SK-N-SH treated with all-trans-retinoic acid at 6 μM for 48 hours (cell line): ENCODE measurements around the gene SDK1.

Experiments
- ATAC-seq: fragments of 200-7000 bp; cut with Tn5 transposase; 3 replicates; pipeline ENCODE4 v1.9.1; 2020; ENCODE audit warnings: mild to moderate bottlenecking, moderate library complexity
- ARNTL ChIP-seq: fragments of 450-650 bp; formaldehyde crosslinking; IDR thresholded peaks from 2 replicates; pipeline ENCODE4 v1.5.0; 2020; ENCODE audit warnings: low read depth, mild to moderate bottlenecking, moderate library complexity, borderline replicate concordance
- CSDC2 ChIP-seq: fragments of 250-450 bp; sonication (Bioruptor Pico); IDR thresholded peaks from 2 replicates; pipeline ENCODE4 v1.5.0; 2020; ENCODE audit warnings: mild to moderate bottlenecking, moderate library complexity
- ESRRG ChIP-seq: fragments of 250-450 bp; sonication (Bioruptor Pico); IDR thresholded peaks from 2 replicates; pipeline ENCODE4 v1.6.1; 2021; ENCODE audit warnings: mild to moderate bottlenecking
- GLIS3 ChIP-seq: fragments of 250-450 bp; sonication (Bioruptor Pico); IDR thresholded peaks from 2 replicates; pipeline ENCODE4 v1.5.0; 2020; ENCODE audit warnings: mild to moderate bottlenecking, moderate library complexity
- ISL1 ChIP-seq: fragments of 250-450 bp; sonication (Bioruptor Pico); IDR thresholded peaks from 2 replicates; pipeline ENCODE4 v2.1.2; 2022; ENCODE audit warnings: mild to moderate bottlenecking, moderate library complexity
- OSR1 ChIP-seq: fragments of 250-450 bp; sonication (Bioruptor Pico); IDR thresholded peaks from 2 replicates; pipeline ENCODE4 v1.8.0; 2022; ENCODE audit warnings: moderate library complexity, mild to moderate bottlenecking, inconsistent platforms
- RARB ChIP-seq: fragments of 250-450 bp; sonication (Bioruptor Pico); IDR thresholded peaks from 2 replicates; pipeline ENCODE4 v1.8.0; 2021; ENCODE audit warnings: mild to moderate bottlenecking, moderate library complexity
- SNAI2 ChIP-seq: fragments of 250-450 bp; sonication (Bioruptor Pico); IDR thresholded peaks from 2 replicates; pipeline ENCODE4 v1.5.0; 2020; ENCODE audit warnings: mild to moderate bottlenecking, moderate library complexity
- TCF4 ChIP-seq: fragments of 250-450 bp; sonication (Bioruptor Pico); IDR thresholded peaks from 2 replicates; pipeline ENCODE4 v1.8.0; 2021; ENCODE audit warnings: mild to moderate bottlenecking, moderate library complexity, borderline replicate concordance
- TOX ChIP-seq: fragments of 250-450 bp; sonication (Bioruptor Pico); IDR thresholded peaks from 2 replicates; pipeline ENCODE4 v1.8.0; 2021; ENCODE audit warnings: mild to moderate bottlenecking, moderate library complexity, borderline replicate concordance
- ZC3H10 ChIP-seq: fragments of 250-450 bp; sonication (Bioruptor Pico); IDR thresholded peaks from 2 replicates; pipeline ENCODE4 v1.5.1; 2021; ENCODE audit warnings: mild to moderate bottlenecking, moderate library complexity
- ZFP3 ChIP-seq: fragments of 250-450 bp; sonication (Bioruptor Pico); IDR thresholded peaks from 2 replicates; pipeline ENCODE4 v1.5.0; 2020; ENCODE audit warnings: mild to moderate bottlenecking, moderate library complexity
- ZNF565 ChIP-seq: fragments of 450-650 bp; formaldehyde crosslinking; conservative IDR thresholded peaks from 2 replicates; pipeline ENCODE4 v1.5.0; 2020; ENCODE audit warnings: low read depth, mild to moderate bottlenecking, moderate library complexity
- ZNF70 ChIP-seq: fragments of 450-650 bp; formaldehyde crosslinking; IDR thresholded peaks from 2 replicates; pipeline ENCODE4 v1.5.0; 2020; ENCODE audit warnings: mild to moderate bottlenecking, moderate library complexity
- ZNF8 ChIP-seq: fragments of 450-650 bp; formaldehyde crosslinking; IDR thresholded peaks from 2 replicates; pipeline ENCODE4 v1.5.0; 2020; ENCODE audit warnings: mild to moderate bottlenecking, moderate library complexity
- TF ChIP-seq, protein P1 (sequence below): fragments of 250-450 bp; sonication (Bioruptor Pico); IDR thresholded peaks from 2 replicates; pipeline ENCODE4 v1.8.0; 2020; ENCODE audit warnings: mild to moderate bottlenecking, moderate library complexity, borderline replicate concordance
- TF ChIP-seq, protein P2 (sequence below): fragments of 250-450 bp; sonication (Bioruptor Pico); IDR thresholded peaks from 2 replicates; pipeline ENCODE4 v1.5.0; 2020; ENCODE audit warnings: mild to moderate bottlenecking, moderate library complexity
- TF ChIP-seq, protein P3 (sequence below): fragments of 250-450 bp; sonication (Bioruptor Pico); IDR thresholded peaks from 2 replicates; pipeline ENCODE4 v1.5.1; 2021; ENCODE audit warnings: mild to moderate bottlenecking, moderate library complexity
- TF ChIP-seq, protein P4 (sequence below): fragments of 250-450 bp; sonication (Bioruptor Pico); IDR thresholded peaks from 2 replicates; pipeline ENCODE4 v1.5.1; 2020; ENCODE audit warnings: low read depth, mild to moderate bottlenecking, moderate library complexity
- TF ChIP-seq, protein P5 (sequence below): fragments of 250-450 bp; sonication (Bioruptor Pico); IDR thresholded peaks from 2 replicates; pipeline ENCODE4 v1.8.0; 2021; ENCODE audit warnings: low read depth, mild to moderate bottlenecking, moderate library complexity, borderline replicate concordance

SDK1 gene

DNA sequence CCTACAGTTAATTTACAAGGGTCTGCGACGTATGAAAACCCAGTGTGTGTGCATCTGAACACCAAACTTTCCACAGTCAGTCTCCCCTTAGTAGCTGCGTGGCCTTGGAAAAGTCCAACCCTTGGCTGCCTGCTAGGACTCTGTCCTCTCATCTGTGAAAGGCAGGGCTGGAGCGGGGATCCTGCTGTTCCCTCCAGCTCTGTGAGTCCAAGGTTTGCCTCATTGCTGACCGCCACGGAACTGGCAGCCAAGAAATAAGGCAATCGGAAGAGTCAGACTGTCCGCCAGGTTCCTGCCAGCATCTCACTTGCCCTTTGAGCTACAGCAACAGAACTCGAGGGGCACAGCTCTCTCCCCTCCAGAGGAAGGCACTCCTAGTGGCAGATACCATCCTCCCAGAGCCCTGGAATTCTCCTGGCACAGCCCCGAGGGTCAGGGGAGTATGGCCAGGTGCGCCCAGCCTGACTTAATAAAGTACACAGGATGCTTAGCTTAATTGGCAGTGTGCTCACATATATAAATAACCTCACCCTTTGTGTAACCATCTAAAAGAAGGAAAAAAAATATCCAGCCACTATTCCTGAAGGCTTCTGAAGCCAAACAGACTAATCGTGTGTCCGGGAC is 851.0 kb downstream of the SDK1 start:
- TF ChIP-seq ARNTL (CRISPR knock-in tag) (no peak), ESRRG (CRISPR knock-in tag) (no peak), CSDC2 (no peak), OSR1 (CRISPR knock-in tag) (no peak)
- ATAC-seq: no peak

DNA sequence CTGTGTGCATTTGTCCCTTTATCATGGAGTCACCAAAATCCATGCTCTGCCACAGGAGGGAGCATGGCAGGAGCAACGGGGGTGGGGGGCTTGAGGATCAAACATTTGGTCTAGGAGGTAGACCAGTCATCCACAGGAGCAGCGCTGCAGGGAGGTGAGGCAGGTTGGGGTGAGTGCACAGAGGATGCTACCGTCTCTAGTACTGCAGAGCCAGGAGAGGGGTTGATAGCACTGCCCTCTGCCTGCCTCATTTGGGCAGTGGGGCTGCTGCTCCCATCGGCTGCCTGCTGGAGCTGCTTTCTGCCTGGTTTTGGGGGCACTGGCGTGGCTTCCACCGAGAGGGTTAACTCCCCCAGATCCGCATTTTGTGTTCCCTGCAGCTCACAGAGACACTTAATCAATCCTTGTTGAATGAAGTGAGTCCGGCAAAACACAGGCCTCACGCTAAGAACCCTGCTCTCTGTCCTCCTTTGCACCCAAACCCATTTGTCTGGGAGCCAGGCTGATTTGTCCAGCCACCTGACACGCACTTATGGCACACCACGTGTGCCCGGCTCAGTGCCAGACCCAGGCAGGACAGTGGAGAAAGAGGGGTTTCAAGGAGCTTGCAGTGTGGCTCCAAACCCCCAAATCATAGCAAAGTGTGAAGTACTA is 854.0 kb downstream of the SDK1 start:
- TF ChIP-seq, protein P1, sequence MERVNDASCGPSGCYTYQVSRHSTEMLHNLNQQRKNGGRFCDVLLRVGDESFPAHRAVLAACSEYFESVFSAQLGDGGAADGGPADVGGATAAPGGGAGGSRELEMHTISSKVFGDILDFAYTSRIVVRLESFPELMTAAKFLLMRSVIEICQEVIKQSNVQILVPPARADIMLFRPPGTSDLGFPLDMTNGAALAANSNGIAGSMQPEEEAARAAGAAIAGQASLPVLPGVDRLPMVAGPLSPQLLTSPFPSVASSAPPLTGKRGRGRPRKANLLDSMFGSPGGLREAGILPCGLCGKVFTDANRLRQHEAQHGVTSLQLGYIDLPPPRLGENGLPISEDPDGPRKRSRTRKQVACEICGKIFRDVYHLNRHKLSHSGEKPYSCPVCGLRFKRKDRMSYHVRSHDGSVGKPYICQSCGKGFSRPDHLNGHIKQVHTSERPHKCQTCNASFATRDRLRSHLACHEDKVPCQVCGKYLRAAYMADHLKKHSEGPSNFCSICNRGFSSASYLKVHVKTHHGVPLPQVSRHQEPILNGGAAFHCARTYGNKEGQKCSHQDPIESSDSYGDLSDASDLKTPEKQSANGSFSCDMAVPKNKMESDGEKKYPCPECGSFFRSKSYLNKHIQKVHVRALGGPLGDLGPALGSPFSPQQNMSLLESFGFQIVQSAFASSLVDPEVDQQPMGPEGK (CRISPR knock-in tag): no peak
- TF ChIP-seq ZC3H10 (CRISPR knock-in tag) (no peak), TOX (CRISPR knock-in tag) (no peak), GLIS3 (CRISPR knock-in tag) (no peak), ZNF565 (CRISPR knock-in tag) (no peak), OSR1 (CRISPR knock-in tag) (no peak), TCF4 (CRISPR knock-in tag) (no peak), RARB (CRISPR knock-in tag) (no peak), ZNF70 (no peak)
- TF ChIP-seq, protein P2, sequence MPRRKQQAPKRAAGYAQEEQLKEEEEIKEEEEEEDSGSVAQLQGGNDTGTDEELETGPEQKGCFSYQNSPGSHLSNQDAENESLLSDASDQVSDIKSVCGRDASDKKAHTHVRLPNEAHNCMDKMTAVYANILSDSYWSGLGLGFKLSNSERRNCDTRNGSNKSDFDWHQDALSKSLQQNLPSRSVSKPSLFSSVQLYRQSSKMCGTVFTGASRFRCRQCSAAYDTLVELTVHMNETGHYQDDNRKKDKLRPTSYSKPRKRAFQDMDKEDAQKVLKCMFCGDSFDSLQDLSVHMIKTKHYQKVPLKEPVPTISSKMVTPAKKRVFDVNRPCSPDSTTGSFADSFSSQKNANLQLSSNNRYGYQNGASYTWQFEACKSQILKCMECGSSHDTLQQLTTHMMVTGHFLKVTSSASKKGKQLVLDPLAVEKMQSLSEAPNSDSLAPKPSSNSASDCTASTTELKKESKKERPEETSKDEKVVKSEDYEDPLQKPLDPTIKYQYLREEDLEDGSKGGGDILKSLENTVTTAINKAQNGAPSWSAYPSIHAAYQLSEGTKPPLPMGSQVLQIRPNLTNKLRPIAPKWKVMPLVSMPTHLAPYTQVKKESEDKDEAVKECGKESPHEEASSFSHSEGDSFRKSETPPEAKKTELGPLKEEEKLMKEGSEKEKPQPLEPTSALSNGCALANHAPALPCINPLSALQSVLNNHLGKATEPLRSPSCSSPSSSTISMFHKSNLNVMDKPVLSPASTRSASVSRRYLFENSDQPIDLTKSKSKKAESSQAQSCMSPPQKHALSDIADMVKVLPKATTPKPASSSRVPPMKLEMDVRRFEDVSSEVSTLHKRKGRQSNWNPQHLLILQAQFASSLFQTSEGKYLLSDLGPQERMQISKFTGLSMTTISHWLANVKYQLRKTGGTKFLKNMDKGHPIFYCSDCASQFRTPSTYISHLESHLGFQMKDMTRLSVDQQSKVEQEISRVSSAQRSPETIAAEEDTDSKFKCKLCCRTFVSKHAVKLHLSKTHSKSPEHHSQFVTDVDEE (CRISPR knock-in tag): no peak
- TF ChIP-seq, protein P3, sequence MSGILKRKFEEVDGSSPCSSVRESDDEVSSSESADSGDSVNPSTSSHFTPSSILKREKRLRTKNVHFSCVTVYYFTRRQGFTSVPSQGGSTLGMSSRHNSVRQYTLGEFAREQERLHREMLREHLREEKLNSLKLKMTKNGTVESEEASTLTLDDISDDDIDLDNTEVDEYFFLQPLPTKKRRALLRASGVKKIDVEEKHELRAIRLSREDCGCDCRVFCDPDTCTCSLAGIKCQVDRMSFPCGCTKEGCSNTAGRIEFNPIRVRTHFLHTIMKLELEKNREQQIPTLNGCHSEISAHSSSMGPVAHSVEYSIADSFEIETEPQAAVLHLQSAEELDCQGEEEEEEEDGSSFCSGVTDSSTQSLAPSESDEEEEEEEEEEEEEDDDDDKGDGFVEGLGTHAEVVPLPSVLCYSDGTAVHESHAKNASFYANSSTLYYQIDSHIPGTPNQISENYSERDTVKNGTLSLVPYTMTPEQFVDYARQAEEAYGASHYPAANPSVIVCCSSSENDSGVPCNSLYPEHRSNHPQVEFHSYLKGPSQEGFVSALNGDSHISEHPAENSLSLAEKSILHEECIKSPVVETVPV: no peak
- no peak for ATAC-seq

DNA sequence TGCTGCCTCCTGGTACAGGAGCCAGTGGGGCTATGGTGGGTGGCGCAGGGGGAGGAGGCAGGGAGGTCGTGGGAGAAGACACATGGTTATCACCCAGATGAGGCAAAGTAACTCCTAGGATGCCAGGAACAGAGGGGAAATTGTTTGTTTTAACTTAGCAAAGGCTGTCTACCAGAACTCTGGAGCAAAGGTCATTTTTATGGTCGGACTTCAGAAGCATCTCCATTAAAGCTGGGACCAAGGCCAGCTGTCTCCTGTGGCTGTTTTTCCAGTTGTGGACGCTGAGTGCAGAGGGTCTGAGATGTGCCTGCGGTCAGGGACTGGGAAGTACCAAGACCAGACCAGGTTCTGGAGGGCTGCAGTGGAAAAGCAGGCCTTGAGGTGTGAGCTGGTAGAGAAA is 855.1 kb downstream of the SDK1 start:
- TF ChIP-seq ZC3H10 (CRISPR knock-in tag) (no peak), ZNF8 (CRISPR knock-in tag) (no peak), ZNF70 (no peak), ZFP3 (CRISPR knock-in tag) (no peak), ISL1 (CRISPR knock-in tag) (no peak), GLIS3 (CRISPR knock-in tag) (no peak), CSDC2 (no peak), SNAI2 (CRISPR knock-in tag) (no peak), RARB (CRISPR knock-in tag) (no peak)
- TF ChIP-seq, protein P1 (CRISPR knock-in tag): no peak
- TF ChIP-seq, protein P3: no peak
- TF ChIP-seq, protein P4, sequence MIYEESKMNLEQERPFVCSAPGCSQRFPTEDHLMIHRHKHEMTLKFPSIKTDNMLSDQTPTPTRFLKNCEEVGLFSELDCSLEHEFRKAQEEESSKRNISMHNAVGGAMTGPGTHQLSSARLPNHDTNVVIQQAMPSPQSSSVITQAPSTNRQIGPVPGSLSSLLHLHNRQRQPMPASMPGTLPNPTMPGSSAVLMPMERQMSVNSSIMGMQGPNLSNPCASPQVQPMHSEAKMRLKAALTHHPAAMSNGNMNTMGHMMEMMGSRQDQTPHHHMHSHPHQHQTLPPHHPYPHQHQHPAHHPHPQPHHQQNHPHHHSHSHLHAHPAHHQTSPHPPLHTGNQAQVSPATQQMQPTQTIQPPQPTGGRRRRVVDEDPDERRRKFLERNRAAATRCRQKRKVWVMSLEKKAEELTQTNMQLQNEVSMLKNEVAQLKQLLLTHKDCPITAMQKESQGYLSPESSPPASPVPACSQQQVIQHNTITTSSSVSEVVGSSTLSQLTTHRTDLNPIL (CRISPR knock-in tag): no peak
- TF ChIP-seq, protein P5, sequence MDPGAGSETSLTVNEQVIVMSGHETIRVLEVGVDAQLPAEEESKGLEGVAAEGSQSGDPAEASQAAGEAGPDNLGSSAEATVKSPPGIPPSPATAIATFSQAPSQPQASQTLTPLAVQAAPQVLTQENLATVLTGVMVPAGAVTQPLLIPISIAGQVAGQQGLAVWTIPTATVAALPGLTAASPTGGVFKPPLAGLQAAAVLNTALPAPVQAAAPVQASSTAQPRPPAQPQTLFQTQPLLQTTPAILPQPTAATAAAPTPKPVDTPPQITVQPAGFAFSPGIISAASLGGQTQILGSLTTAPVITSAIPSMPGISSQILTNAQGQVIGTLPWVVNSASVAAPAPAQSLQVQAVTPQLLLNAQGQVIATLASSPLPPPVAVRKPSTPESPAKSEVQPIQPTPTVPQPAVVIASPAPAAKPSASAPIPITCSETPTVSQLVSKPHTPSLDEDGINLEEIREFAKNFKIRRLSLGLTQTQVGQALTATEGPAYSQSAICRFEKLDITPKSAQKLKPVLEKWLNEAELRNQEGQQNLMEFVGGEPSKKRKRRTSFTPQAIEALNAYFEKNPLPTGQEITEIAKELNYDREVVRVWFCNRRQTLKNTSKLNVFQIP: no peak
- no peak for ATAC-seq
